Measurements from ENCODE around the gene MSRB3.
"Not testable (repeated sequence)": the region's sequence is repeated elsewhere in the genome, so short reads cannot be mapped to it uniquely, and the experiment has no call there.

Gene MSRB3

GRCh38 chr12:65407388-65408149, 129.1 kb downstream of the MSRB3 start:
- DNase-seq = no peak

GRCh38 chr12:65408441-65408840, 130.0 kb downstream of the MSRB3 start:
- DNase-seq = no peak

GRCh38 chr12:65409726-65410125, 131.2 kb downstream of the MSRB3 start:
- no peak for DNase-seq

GRCh38 chr12:65411171-65411570, 132.7 kb downstream of the MSRB3 start:
- no peak for DNase-seq

GRCh38 chr12:65414526-65414925, 136.0 kb downstream of the MSRB3 start:
- DNase-seq = no peak

GRCh38 chr12:65415826-65416225, 137.3 kb downstream of the MSRB3 start:
- DNase-seq = no peak

- DNase-seq = no peak
Observed at GRCh38 chr12:65419284-65420072, 141.0 kb downstream of the MSRB3 start.

- no peak for DNase-seq
Observed at GRCh38 chr12:65420941-65421340, 142.5 kb downstream of the MSRB3 start.

GRCh38 chr12:65427646-65428045, 149.2 kb downstream of the MSRB3 start:
- no peak for DNase-seq

- no peak for DNase-seq
Observed at GRCh38 chr12:65430006-65430405, 151.5 kb downstream of the MSRB3 start.

- DNase-seq = no peak
Observed at GRCh38 chr12:65430571-65431306, 152.3 kb downstream of the MSRB3 start.

GRCh38 chr12:65432114-65432513, 153.6 kb downstream of the MSRB3 start:
- DNase-seq = no peak

- no peak for DNase-seq
Observed at GRCh38 chr12:65432651-65433050, 154.2 kb downstream of the MSRB3 start.

GRCh38 chr12:65434737-65435136, 156.3 kb downstream of the MSRB3 start:
- no peak for DNase-seq

- no peak for DNase-seq
Observed at GRCh38 chr12:65443038-65443437, 164.6 kb downstream of the MSRB3 start.

- DNase-seq = no peak
Observed at GRCh38 chr12:65444996-65445395, 166.5 kb downstream of the MSRB3 start.

- no peak for DNase-seq
Observed at GRCh38 chr12:65446901-65447300, 168.4 kb downstream of the MSRB3 start.

GRCh38 chr12:65449400-65449799, 170.9 kb downstream of the MSRB3 start:
- no peak for DNase-seq

- DNase-seq = no peak
Observed at GRCh38 chr12:65450625-65451024, 172.1 kb downstream of the MSRB3 start.

- DNase-seq = no peak
Observed at GRCh38 chr12:65454115-65454787, 175.8 kb downstream of the MSRB3 start.

- not testable (repeated sequence) for DNase-seq
Observed at GRCh38 chr12:65457341-65457740, 178.9 kb downstream of the MSRB3 start.

- DNase-seq = no peak
Observed at GRCh38 chr12:65458718-65459117, 180.2 kb downstream of the MSRB3 start.

- no peak for DNase-seq
Observed at GRCh38 chr12:65459545-65459944, 181.1 kb downstream of the MSRB3 start.

Data from NCI-H2029 (cell line).